SK-N-MC (cell line): ENCODE results near the gene INHA.

Experiments
- EZH2 ChIP-seq: fragments of 200-600 bp; sonication (generic); IDR thresholded peaks from one replicate; pipeline ENCODE4 v1.6.1; 2017; ENCODE audit warnings: antibody characterized with exemption
- FOXP2 ChIP-seq: optimal IDR thresholded peaks from 2 replicates; pipeline ENCODE3; 2011; ENCODE audit warnings: mild to moderate bottlenecking, moderate library complexity; ENCODE audit not compliant: insufficient read depth; ENCODE audit errors: extremely low read length, control extremely low read depth
- POLR2AphosphoS5 ChIP-seq: IDR thresholded peaks from 2 replicates; pipeline ENCODE4 v1.6.1; 2012; ENCODE audit warnings: mild to moderate bottlenecking, low read depth, low read length, borderline replicate concordance

- TF ChIP-seq EZH2 = no peak
- no peak for TF ChIP-seq POLR2AphosphoS5
- no peak for TF ChIP-seq FOXP2
Observed at GRCh38 chr2:219596954-219597551, 24.9 kb downstream of the INHA start.
